IMR-90 (cell line): Measurements from ENCODE around the gene MAN1C1. TPM values are rescaled to one million over a fixed set of nuclear protein-coding genes. Genes with fewer than 3 reads are reported as not detected.

Experiments
- ATAC-seq: fragments of 200-7000 bp; cut with Tn5 transposase; 2 replicates; pipeline ENCODE4 v1.9.1; 2020; ENCODE audit warnings: low read depth, mild to moderate bottlenecking, moderate library complexity
- BruUV-seq: library from RNA; stranded (reverse); fragments of 400-500 nt; replicated peaks from 2 replicates; lab custom pipeline; 2021; lab: Mats Ljungman, UMichigan
- CTCF ChIA-PET: fragments of 300-600 bp; formaldehyde crosslinking; extraction: SDS; loops from one replicate; lab custom pipeline; 2021; ENCODE audit warnings: antibody characterized with exemption; lab: Yijun Ruan, JAX
- POLR2A ChIA-PET: fragments of 300-600 bp; sonication (Branson Sonifier 250); formaldehyde crosslinking; loops from one replicate; lab custom pipeline; 2022; ENCODE audit warnings: antibody characterized with exemption; ENCODE audit not compliant: unreplicated experiment; lab: Charles Lee
- DNase-seq: peaks from one replicate; pipeline ENCODE4 v3.0.0; 2013
- H2AFZ ChIP-seq: replicated peaks from 2 replicates; pipeline ENCODE3; 2013; ENCODE audit warnings: low read length, mild to moderate bottlenecking; ENCODE audit not compliant: poor library complexity
- H2AK5ac ChIP-seq: 2 replicates; pipeline ENCODE4 v1.6.1; 2013; ENCODE audit warnings: low read depth, low read length, inconsistent platforms
- H2AK9ac ChIP-seq: replicated peaks from 2 replicates; pipeline ENCODE3; 2013; ENCODE audit warnings: mild to moderate bottlenecking, low read depth, low read length, moderate library complexity; ENCODE audit not compliant: poor library complexity
- H2BK120ac ChIP-seq: 2 replicates; pipeline ENCODE4 v1.6.1; 2013; ENCODE audit warnings: low read depth, low read length, inconsistent platforms
- H2BK15ac ChIP-seq: 3 replicates; pipeline ENCODE4 v1.6.1; 2013; ENCODE audit warnings: low read depth, low read length, inconsistent platforms
- H2BK20ac ChIP-seq: 2 replicates; pipeline ENCODE4 v1.6.1; 2013; ENCODE audit warnings: low read depth, mild to moderate bottlenecking, inconsistent platforms, low read length, moderate library complexity
- H2BK5ac ChIP-seq: 2 replicates; pipeline ENCODE4 v1.6.1; 2013; ENCODE audit warnings: mild to moderate bottlenecking, low read depth, low read length, inconsistent platforms; ENCODE audit not compliant: poor library complexity, severe bottlenecking
- H3K14ac ChIP-seq: replicated peaks from 2 replicates; pipeline ENCODE4 v1.6.1; 2013; ENCODE audit warnings: low read depth, low read length, inconsistent platforms
- H3K18ac ChIP-seq: 2 replicates; pipeline ENCODE4 v1.6.1; 2013; ENCODE audit warnings: low read depth, low read length, control low read depth
- H3K23ac ChIP-seq: 2 replicates; pipeline ENCODE4 v1.6.1; 2013; ENCODE audit warnings: low read depth, low read length, inconsistent platforms
- H3K27ac ChIP-seq: 2 replicates; pipeline ENCODE4 v1.5.1; 2013; ENCODE audit warnings: mild to moderate bottlenecking, control low read depth, low read length; ENCODE audit not compliant: insufficient read depth
- H3K27me3 ChIP-seq: 2 replicates; pipeline ENCODE4 v1.6.1; 2013; ENCODE audit warnings: low read length; ENCODE audit not compliant: control insufficient read depth, insufficient read depth
- H3K36me3 ChIP-seq: 2 replicates; pipeline ENCODE4 v1.6.1; 2013; ENCODE audit warnings: low read length, mixed read lengths; ENCODE audit not compliant: control insufficient read depth, insufficient read depth
- H3K4ac ChIP-seq: 2 replicates; pipeline ENCODE4 v1.6.1; 2013; ENCODE audit warnings: low read depth, low read length, inconsistent platforms
- H3K4me1 ChIP-seq: 2 replicates; pipeline ENCODE4 v1.6.1; 2013; ENCODE audit warnings: low read length, mixed read lengths; ENCODE audit not compliant: control insufficient read depth, insufficient read depth
- H3K4me2 ChIP-seq: 2 replicates; pipeline ENCODE4 v1.6.1; 2013; ENCODE audit warnings: low read depth, mild to moderate bottlenecking, control low read depth, low read length, moderate library complexity
- H3K4me3 ChIP-seq: 2 replicates; pipeline ENCODE4 v1.5.1; 2013; ENCODE audit warnings: low read depth, mild to moderate bottlenecking, control low read depth, low read length, moderate library complexity; ENCODE audit not compliant: insufficient read depth
- H3K56ac ChIP-seq: 2 replicates; pipeline ENCODE4 v1.6.1; 2013; ENCODE audit warnings: low read length, inconsistent platforms; ENCODE audit not compliant: insufficient read depth; ENCODE audit errors: extremely low read depth
- H3K79me1 ChIP-seq, 2 experiments: 2 replicates each; pipeline ENCODE4 v1.6.1; 2013; ENCODE audit warnings: low read length in 2 of 2, inconsistent platforms in 1 of 2, low read depth in 1 of 2
- H3K9ac ChIP-seq: 2 replicates; pipeline ENCODE4 v1.6.1; 2013; ENCODE audit warnings: low read depth, low read length, control low read depth
- H3K9me1 ChIP-seq: 2 replicates; pipeline ENCODE4 v1.6.1; 2013; ENCODE audit warnings: low read length, inconsistent platforms; ENCODE audit not compliant: insufficient read depth
- H3K9me3 ChIP-seq: 2 replicates; pipeline ENCODE4 v1.6.1; 2013; ENCODE audit warnings: low read length; ENCODE audit not compliant: control insufficient read depth, insufficient read depth
- H4K20me1 ChIP-seq: 2 replicates; pipeline ENCODE4 v1.6.1; 2013; ENCODE audit warnings: low read length, inconsistent platforms; ENCODE audit not compliant: insufficient read depth
- H4K5ac ChIP-seq: 2 replicates; pipeline ENCODE4 v1.6.1; 2013; ENCODE audit warnings: mild to moderate bottlenecking, low read depth, low read length, control low read depth
- H4K8ac ChIP-seq, 2 experiments: 2 replicates each; pipeline ENCODE4 v1.6.1; 2013; ENCODE audit warnings: low read depth in 2 of 2, low read length in 2 of 2, control low read depth in 1 of 2, inconsistent platforms in 1 of 2
- H4K91ac ChIP-seq: 2 replicates; pipeline ENCODE4 v1.6.1; 2013; ENCODE audit warnings: low read depth, low read length, inconsistent platforms; ENCODE audit not compliant: insufficient read depth
- BHLHE40 ChIP-seq: fragments of 150-350 bp; IDR thresholded peaks from 2 replicates; pipeline ENCODE4 v1.6.1; 2016; ENCODE audit warnings: mild to moderate bottlenecking, low read depth, low read length
- CEBPB ChIP-seq: IDR thresholded peaks from 2 replicates; pipeline ENCODE4 v1.6.1; 2012; ENCODE audit warnings: low read depth, low read length, improper control_type of control experiment
- CHD1 ChIP-seq: IDR thresholded peaks from 2 replicates; pipeline ENCODE4 v1.6.1; 2012; ENCODE audit warnings: low read depth, low read length, improper control_type of control experiment
- ELK1 ChIP-seq: fragments of 150-350 bp; IDR thresholded peaks from 2 replicates; pipeline ENCODE4 v1.6.1; 2016; ENCODE audit warnings: low read depth, mild to moderate bottlenecking, low read length, moderate library complexity, borderline replicate concordance
- FOS ChIP-seq: fragments of 150-350 bp; IDR thresholded peaks from 2 replicates; pipeline ENCODE4 v1.6.1; 2016; ENCODE audit warnings: low read depth, low read length
- MAFK ChIP-seq: IDR thresholded peaks from 2 replicates; pipeline ENCODE4 v1.6.1; 2012; ENCODE audit warnings: low read depth, low read length, improper control_type of control experiment
- MAZ ChIP-seq: IDR thresholded peaks from 2 replicates; pipeline ENCODE4 v1.6.1; 2012; ENCODE audit warnings: low read depth, mild to moderate bottlenecking, low read length, improper control_type of control experiment, moderate library complexity, borderline replicate concordance
- MXI1 ChIP-seq: IDR thresholded peaks from 2 replicates; pipeline ENCODE4 v1.6.1; 2012; ENCODE audit warnings: low read depth, mild to moderate bottlenecking, low read length, moderate library complexity, borderline replicate concordance
- NFE2L2 ChIP-seq: fragments of 150-350 bp; IDR thresholded peaks from 2 replicates; pipeline ENCODE4 v1.6.1; 2016; ENCODE audit warnings: low read depth, mild to moderate bottlenecking, low read length
- POLR2A ChIP-seq: IDR thresholded peaks from 2 replicates; pipeline ENCODE4 v1.6.1; 2012; ENCODE audit warnings: mild to moderate bottlenecking, low read depth, low read length
- RAD21 ChIP-seq: IDR thresholded peaks from 2 replicates; pipeline ENCODE4 v1.6.1; 2012; ENCODE audit warnings: low read length, improper control_type of control experiment
- RCOR1 ChIP-seq: IDR thresholded peaks from 2 replicates; pipeline ENCODE4 v1.6.1; 2012; ENCODE audit warnings: mild to moderate bottlenecking, low read length, improper control_type of control experiment; ENCODE audit not compliant: insufficient replicate concordance
- RFX5 ChIP-seq: IDR thresholded peaks from 2 replicates; pipeline ENCODE4 v1.8.0; 2012; ENCODE audit warnings: low read depth, mild to moderate bottlenecking, low read length, moderate library complexity
- SMC3 ChIP-seq: fragments of 150-350 bp; IDR thresholded peaks from 2 replicates; pipeline ENCODE4 v1.6.1; 2016; ENCODE audit warnings: low read depth, mild to moderate bottlenecking, antibody characterized with exemption, low read length, moderate library complexity
- WGBS, 2 experiments: methylation state at CpG; one replicate each; pipeline versions ENCODE4 v1.1.5 to v1.1.7; 2013; ENCODE audit warnings: missing lambda C conversion rate in 2 of 2; ENCODE audit not compliant: insufficient read length in 1 of 2; ENCODE audit errors: extremely low coverage in 2 of 2; 5-methylcytosine and 5-hydroxymethylcytosine counted together
- dilution Hi-C: fragments of 300-500 bp; cut with HindIII; formaldehyde crosslinking; loops from one replicate; pipeline ENCODE4 v1.14.3; 2018; ENCODE audit warnings: low sequenced_read_pairs; ENCODE audit not compliant: unreplicated experiment
- in situ Hi-C: fragments of 300-500 bp; cut with MboI; formaldehyde crosslinking; loops from 3 replicates; pipeline ENCODE4 v1.14.3; 2019; ENCODE audit warnings: low sequenced_read_pairs, inconsistent platforms, mixed read lengths
- intact Hi-C: fragments of 100-400 bp; cut with micrococcal nuclease; formaldehyde crosslinking; loops from 2 replicates; pipeline ENCODE4 v1.10.0; 2022
- polyA plus RNA-seq, 3 experiments: library from polyadenylated mRNA; depleted of rRNA; stranded (reverse); fragments of >200 nt; gene quantifications; 2 replicates each; pipeline ENCODE4 v1.2.3, GENCODE V29; 2012; ENCODE audit warnings: low replicate concordance in 1 of 3
- total RNA-seq: library from RNA; depleted of rRNA; stranded (reverse); fragments of >200 nt; gene quantifications from 2 replicates; pipeline ENCODE4 v1.2.3, GENCODE V29; 2012
- TF ChIP-seq, protein P1 (sequence below): conservative IDR thresholded peaks from 2 replicates; pipeline ENCODE4 v1.5.1; 2012; ENCODE audit warnings: mild to moderate bottlenecking, low read depth, low read length, improper control_type of control experiment
- TF ChIP-seq, protein P2 (sequence below): fragments of 150-350 bp; IDR thresholded peaks from 2 replicates; pipeline ENCODE4 v1.6.1; 2017; ENCODE audit warnings: mild to moderate bottlenecking, antibody characterized with exemption, low read length, low read depth

Gene MAN1C1
- total and polyA plus RNA-seq, 2 of the 4 experiments (the other 2 are of a cell fraction) = 3.2 to 11.3 TPM

GRCh38 chr1:25821630-25822091 is 205.1 kb downstream of the MAN1C1 start:
- in situ Hi-C loops = loop anchor here (10.0 to 25.0 kb wide), 3 partner anchors 173 to 584 kb away; partner anchors contain the start of genes PAFAH2, RHCE, RSRP1 and SYF2
- Histone ChIP-seq H3K27me3 (no peaks in the 10 kb centered on the region), H3K18ac (no peak overlapping the region), H3K36me3 (peaks cover 14% of the 10 kb centered on the region; the same call in 1 of the 2 replicates), H2BK5ac (no peak overlapping the region), H2BK15ac (no peak overlapping the region), H4K91ac (no peak overlapping the region), H3K9me3 (no peaks in the 10 kb centered on the region), H2AK9ac (peak overlapping the region; percentile 3), H2BK20ac (no peak overlapping the region), H3K4me1 (peaks cover 16% of the 10 kb centered on the region), H3K4me2 (peak overlapping the region; percentile 89; the same call in 1 of the 2 replicates), H4K8ac (no peak overlapping the region), H2BK120ac (no peak overlapping the region), H2AFZ (no peak overlapping the region), H3K9ac (peak overlapping the region; percentile 92; the same call in 1 of the 2 replicates), H3K14ac (no peak overlapping the region), H4K20me1 (peaks cover 24% of the 10 kb centered on the region; the same call in 1 of the 2 replicates), H3K4me3 (no peak overlapping the region), H3K56ac (no peak overlapping the region), H2AK5ac (no peak overlapping the region), H3K27ac (no peak overlapping the region), H3K9me1 (peaks cover 18% of the 10 kb centered on the region), H3K4ac (no peak overlapping the region), H3K79me1 (peaks cover 34 to 84% of the 10 kb centered on the region in 2 experiments), H4K5ac (no peak overlapping the region), H3K23ac (peak overlapping the region; percentile 69; the same call in 1 of the 2 replicates)
- ATAC-seq (no peak), DNase-seq (peak; percentile 62)
- intact Hi-C loops = loop anchor here (5.0 kb wide), 1 partner anchor 76 kb away; no protein-coding TSS in a partner anchor
- TF ChIP-seq MAZ (no peak), MXI1 (no peak), RAD21 (no peak), RCOR1 (no peak), RFX5 (no peak), CHD1 (no peak), NFE2L2 (no peak), SMC3 (no peak), CEBPB (no peak), POLR2A (no peak), FOS (no peak), ELK1 (no peak), BHLHE40 (no peak), MAFK (no peak)
- TF ChIP-seq, protein P1, sequence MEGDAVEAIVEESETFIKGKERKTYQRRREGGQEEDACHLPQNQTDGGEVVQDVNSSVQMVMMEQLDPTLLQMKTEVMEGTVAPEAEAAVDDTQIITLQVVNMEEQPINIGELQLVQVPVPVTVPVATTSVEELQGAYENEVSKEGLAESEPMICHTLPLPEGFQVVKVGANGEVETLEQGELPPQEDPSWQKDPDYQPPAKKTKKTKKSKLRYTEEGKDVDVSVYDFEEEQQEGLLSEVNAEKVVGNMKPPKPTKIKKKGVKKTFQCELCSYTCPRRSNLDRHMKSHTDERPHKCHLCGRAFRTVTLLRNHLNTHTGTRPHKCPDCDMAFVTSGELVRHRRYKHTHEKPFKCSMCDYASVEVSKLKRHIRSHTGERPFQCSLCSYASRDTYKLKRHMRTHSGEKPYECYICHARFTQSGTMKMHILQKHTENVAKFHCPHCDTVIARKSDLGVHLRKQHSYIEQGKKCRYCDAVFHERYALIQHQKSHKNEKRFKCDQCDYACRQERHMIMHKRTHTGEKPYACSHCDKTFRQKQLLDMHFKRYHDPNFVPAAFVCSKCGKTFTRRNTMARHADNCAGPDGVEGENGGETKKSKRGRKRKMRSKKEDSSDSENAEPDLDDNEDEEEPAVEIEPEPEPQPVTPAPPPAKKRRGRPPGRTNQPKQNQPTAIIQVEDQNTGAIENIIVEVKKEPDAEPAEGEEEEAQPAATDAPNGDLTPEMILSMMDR = no peak
- TF ChIP-seq, protein P2, sequence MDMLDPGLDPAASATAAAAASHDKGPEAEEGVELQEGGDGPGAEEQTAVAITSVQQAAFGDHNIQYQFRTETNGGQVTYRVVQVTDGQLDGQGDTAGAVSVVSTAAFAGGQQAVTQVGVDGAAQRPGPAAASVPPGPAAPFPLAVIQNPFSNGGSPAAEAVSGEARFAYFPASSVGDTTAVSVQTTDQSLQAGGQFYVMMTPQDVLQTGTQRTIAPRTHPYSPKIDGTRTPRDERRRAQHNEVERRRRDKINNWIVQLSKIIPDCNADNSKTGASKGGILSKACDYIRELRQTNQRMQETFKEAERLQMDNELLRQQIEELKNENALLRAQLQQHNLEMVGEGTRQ = no peak
- ChIA-PET CTCF (interaction anchor here (0.9 kb wide), 1 partner anchor 15 kb away, joined by 4 read pairs; no protein-coding TSS in a partner anchor), POLR2A (no interaction called here)
- no TSS peak for BruUV-seq
- WGBS, 2 experiments = 75% methylated on average over 1 of the region's 5 CpGs; no CpG with 5 or more reads in 1 of the 2 experiments
- dilution Hi-C loops = no loop called here
